ENCODE data around the gene ZNF117.
"Not testable (repeated sequence)": the region's sequence is repeated elsewhere in the genome, so short reads cannot be mapped to it uniquely, and the experiment has no call there.

ZNF117 gene

DNA sequence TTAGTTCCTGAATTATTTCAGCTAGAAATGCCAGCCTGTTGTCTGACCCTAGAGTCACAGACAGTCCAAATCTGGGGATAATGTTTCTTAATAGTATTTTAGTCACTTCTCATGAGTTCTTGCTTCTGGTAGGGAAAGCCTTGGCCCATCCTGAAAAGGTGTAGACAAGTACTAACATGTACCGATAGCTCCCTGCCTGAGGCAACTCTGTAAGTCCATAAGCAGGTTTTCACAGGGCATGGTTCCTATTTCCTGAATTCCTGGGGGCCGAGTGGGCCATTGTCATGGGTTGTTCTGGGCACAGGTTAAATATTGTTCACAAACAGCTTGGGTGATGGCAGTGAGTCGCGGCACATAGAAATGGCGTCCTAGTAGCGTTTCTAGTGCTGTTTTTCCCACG is 3.1 kb upstream of the ZNF117 start:
- no peak for DNase-seq

DNA sequence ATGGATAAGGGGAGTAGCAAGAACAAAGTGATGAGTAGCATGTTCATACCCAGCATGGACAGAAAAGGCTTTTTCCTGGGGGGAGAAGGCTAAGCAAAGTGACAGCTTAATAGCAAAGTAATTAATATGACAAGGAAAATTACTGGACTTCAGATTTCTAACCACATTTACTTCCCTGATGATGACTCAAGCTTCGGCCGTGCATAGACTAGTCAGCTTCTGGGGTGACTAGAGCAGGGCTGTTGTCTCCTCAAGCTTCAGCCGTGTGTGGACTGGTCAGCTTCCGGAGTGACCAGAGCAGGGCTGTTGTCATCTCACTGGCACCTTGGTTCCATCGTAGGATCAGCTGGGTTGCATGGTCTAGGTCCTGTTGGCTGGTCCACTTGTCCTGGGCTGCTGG is 2.1 kb upstream of the ZNF117 start:
- DNase-seq = no peak

DNA sequence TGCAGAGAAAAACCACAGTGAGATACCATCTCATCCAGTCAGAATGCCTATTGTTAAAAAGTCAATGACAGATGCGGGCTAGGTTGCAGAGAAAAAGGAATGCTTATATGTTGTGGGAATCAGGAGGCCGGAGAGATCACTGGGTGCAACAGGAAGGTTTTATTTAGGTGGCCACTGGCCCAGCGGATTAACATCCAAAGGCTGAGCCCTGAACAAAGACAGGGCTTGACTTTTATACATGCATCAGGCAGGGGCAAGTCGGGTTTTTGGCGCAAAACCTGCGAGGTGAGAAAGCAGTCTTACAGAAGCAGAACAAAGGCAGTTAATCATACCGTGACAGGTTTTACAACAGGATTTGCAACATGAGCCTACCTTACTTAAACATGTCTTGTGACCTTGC is 620 bp downstream of the ZNF117 start:
- DNase-seq = no peak

DNA sequence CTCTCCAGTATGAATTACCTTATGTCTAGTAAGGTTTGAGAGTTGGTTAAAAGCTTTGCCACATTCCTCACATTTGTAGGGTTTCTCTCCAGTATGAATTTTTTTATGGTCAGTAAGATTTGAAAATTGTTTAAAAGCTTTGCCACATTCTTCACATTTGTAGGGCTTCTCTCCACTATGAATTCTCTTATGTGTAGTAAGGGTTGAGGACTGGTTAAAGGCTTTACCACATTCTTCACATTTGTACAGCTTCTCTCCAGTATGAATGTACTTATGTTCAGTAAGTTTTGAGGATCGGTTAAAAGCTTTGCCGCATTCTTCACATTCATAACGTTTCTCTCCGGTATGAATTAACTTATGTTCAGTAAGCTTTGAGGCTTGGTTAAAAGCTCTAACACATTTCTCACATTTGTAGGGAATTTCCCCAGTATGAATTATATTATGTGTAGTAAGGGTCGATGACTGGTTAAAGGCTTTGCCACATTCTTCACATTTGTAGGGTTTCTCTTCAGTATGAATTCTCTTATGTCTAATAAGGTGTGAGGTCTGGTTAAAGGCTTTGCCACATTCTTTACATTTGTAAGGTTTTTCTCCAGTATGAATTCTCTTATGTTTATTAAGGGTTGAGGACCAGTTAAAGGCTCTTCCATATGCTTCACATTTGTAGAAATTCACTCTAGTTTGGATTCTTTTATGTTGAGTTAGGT is 12.2 kb downstream of the ZNF117 start:
- DNase-seq = no peak

DNA sequence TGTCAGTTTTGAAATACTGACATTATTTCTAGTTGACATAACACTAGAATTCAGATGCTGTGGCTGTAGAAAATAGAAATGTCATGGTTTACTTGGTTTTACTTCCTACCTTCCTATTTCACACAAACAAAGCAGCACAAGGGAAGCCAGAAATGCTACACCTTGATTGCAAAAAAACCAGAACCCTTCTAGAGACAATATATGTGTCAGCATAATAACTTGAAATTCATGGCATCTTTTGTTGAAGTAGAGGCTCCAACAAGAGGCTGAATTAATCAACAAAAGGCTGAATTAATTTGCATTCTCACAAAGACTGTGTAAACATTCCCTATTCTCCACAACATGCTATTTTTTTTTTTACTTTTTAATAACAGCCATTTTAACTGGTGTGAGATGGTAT is 25.2 kb downstream of the ZNF117 start:
- DNase-seq = no peak

DNA sequence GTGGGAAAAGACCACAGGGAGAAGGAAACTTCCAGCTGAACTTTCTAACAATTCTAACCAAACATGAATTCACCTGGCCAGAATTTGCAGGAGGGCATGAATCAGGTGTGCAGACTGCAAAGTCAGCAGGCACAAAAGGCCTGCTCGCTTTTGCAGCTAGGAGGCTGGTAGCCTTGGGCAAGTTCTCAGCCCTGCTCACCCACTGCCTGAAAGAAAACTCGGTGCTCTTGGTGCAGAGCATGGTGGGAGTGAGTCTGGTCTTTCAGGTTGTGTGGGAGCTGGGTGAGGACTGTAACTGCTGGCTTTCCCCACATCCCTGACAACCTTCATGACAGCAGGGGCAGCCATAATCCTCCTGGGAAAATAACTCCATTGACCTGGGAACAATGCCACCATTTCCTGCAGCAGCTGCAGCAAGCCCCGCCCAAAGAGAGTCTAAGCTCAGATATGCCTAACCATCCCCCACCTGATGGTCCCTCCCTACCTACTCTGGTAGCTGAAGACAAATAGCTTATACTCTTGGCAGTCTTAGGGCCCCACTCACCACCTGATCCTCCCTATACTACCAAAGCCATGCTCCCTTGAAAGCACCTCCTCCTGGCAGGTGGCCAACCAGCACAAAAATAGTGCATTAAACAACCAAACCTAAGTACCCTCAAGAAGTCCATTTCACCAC is 31.6 kb downstream of the ZNF117 start:
- DNase-seq = no peak

DNA sequence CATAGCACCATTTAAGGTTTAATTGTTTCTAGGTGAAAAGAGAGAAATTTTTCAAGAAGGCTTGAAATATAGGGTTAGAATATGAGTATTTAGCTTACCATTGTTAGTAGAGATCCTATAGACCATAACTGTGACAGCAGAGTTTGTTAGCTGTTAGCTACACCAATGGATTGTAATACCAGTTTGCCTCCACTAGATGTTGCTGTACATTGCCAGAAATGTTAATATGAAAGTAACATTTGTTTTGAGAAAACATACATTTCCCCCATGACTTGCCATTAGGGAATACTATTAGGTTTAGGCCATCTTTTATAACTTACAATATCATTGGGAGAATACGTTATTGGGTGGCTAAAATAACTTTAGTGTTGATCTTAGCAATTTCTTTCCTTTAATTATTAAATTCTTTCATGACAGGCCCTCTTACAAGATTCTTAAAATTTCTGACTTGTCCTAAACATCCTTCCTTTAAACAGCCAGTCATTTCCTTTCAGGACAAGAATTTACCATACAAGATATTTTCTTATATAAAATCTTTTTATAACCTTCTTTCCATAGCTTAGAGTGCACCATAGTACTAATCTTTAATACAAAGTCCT is 39.5 kb downstream of the ZNF117 start:
- no peak for DNase-seq

DNA sequence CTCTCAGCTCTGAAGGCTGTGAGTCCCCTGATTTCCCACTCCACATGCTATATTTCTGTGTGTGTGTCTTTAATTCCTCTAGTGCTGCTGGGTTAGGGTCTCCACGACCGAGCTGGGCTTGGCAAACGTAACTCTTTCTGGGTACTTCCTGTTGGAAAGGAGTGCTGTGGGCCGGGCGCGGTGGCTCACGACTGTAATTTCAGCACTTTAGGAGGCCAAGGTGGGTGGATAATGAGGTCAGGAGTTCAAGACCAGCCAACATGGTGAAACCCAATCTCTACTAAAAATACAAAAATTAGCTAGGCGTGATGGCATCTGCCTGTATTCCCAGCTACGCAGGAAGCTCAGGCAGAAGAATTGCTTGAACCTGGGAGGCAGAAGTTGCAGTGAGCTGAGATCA is 40.2 kb downstream of the ZNF117 start:
- DNase-seq = not testable (repeated sequence)

DNA sequence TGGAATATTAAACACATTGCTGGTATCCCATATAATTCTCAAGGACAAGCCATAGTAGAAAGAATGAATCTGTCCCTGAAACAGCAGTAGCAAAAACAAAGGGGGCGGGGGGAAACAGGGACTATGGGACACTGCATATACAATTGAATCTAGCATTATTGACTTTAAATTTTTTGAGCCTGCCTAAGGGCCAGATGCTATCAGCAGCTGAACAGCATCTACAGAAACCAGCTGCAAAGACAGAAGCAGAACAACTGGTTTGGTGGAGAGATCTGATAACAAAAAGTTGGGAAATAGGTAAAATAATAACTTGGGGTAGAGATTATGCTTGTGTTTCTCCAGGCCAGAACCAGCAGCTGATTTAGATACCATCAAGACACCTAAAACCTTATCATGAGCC is 42.1 kb downstream of the ZNF117 start:
- not testable (repeated sequence) for DNase-seq

DNA sequence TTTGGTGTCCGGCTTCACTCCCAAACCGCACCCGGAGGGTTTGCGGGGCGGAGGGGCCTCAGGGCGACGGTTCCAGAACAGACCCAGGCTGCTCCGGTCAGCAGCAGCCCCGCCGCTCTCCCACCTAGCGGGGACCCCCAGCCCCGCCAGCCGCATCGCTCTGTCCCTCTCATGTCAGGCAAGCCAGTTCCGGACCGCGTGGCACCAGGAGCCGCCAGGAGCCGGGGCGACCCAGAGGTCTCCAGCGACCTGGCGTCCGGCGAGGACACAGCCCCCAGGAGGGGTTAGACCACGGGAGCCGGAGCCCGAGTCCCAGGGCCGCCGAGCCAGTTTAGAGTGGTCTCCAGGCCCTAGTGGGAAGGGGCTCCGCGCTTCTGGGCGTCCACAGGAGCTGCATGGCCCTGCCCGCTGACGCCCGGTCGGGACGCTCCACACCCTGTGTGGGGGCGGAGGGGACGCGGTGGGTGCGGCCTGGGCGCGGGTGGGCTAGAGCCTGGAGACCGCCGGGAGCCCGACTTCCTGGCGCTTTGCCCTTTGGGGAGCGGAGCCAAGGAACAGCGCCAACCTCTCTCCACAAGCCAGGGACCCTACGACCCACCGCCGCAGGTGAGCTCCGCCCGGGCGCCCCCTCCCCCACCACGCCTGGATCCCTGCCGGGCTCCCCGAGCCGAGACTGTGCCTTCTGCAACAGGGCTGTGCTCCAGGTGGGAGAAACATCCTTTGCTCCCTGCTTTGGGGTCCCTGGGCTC is 43.4 kb downstream of the ZNF117 start:
- DNase-seq = no peak

DNA sequence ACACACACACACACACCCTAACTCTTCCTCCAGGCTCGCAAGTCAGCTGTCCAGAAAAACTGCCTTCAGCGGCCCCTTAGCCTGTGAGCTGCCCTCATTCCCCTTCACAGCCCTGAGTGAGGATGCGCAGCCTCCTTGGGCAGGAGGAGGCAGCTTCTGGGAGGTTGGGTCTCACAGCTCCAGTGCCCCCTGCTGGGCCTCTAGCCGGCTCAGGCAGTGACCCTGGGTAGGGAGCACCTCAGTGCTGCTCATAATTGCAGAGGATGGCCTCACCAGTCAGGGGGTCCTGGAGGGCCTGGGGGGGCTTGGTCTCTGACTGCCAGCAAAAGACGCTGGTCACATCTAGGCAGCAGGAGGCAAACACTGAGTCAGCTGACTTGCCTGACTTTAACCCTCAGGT is 44.1 kb downstream of the ZNF117 start:
- DNase-seq = peak; percentile 60

DNA sequence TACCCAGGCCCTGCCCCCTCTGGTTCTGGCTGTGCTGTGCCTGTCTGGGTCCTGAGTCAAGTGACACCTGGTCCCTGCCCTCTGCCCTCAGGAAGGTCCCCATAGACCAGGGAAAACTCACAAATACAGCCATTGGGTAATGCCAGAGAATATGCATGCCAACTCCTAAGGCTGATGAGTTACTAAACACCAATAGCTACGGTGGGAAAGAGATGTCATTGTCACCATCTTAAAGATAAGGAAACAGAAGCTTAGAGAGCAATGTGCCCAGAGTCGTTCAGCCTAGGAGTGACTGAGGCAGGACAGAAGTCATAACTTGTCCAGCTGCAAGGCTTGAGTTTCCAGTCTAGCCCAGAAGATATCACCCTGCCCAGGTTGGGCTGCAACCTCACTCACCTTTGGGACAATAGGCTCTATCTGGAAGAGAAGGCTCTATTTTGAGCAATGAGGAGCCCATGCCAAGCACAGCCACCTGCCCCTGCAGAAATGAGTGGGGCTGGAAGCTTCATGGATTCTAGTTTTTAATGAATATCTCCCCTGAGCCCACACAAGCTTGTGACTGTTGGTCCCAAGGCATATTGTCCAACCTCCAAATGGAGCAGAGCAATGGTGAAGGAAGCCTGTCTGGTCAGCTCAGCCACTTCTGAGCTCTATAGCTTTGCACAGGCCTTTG is 45.2 kb downstream of the ZNF117 start:
- no peak for DNase-seq

DNA sequence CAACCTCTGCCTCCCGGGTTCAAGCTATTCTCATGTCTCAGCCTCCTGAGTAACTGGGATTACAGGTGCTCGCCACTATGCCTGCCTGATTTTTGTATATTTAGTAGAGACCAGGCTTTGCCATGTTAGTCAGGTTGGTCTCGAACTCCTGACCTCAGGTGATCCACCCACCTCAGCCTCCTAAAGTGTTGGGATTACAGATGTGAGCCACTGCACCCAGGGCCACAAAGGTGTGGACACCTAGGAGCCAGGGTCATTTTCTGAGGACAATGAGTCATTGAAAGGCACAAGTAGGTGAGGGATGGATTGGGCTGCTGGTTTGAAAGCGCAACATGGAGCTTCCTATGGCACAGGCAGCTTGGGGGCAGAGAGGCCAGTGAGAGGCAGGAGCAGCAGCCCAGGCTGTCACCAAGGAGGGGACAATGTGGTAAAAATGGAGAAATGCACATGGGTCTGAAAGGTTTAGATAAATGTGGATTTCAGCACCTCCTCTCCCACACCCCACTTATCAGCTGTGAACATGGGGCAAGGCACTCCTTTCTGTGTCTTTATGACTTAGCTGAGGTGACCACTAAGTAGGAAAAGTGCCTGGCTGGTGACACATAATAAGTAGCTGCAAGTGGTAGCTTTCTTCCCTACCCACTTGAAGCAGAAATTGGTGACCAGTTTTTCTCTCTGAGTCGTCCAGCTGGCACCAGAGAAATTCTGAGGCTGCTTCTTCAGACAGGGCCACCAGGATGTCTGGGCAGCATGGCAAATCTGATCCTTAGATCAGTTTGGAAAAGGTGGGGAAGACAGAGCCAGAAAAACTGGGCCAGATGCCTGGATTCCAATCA is 46.0 kb downstream of the ZNF117 start:
- not testable (repeated sequence) for DNase-seq

DNA sequence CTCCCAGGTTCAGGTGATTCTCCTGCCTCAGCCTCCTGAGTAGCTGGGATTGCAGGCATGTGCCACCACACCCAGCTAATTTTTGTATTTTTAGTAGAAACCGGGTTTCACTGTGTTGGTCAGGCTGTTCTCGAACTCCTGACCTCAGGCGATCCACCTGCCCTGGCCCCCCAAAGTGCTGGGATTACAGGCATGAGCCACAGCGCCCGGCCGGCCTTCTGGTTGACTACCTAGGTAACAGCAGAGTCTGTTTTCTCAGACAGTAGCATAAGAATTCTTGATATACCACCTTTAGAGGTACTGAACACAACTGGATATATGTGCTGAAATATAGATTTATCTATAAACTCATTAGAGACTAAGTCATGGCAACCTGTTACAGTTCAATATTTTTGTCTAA is 50.8 kb downstream of the ZNF117 start:
- DNase-seq = not testable (repeated sequence)

DNA sequence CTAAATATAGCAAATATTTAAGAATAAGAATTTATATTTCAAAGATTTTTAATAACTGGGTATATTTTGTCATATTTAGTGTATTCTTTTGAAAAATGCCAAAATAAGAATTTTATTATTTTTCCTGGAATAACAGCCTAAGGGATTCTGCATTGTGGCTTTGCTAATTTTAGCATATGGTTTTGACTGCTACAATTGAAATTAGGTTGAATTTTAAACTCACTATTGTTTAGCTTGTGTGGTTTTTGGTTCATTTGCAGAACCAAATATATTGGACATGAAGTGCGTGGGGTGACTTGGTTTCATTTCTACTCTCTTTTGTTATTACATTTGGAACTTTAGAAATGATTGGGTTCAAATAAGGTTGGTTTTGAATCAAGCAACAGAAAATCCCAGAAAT is 52.3 kb downstream of the ZNF117 start:
- DNase-seq = no peak

DNA sequence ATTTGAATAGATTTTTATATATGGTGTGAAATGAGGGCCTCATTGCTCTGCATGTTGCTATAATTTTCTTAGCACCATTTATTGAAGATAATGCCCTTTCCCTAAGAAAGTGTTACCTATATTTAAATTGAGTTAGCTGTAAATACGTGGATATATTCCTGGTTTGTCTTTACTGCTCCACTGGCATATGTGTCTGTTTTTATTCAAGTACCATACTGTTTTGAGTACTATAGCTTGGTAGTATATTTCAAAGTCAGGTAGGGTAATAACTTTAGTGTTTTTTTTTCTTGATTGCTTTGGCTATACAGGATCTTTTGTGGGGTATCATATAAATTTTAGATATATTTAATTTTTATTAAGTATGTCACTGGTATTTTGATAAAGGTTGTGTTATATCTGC is 56.4 kb downstream of the ZNF117 start:
- no peak for DNase-seq

DNA sequence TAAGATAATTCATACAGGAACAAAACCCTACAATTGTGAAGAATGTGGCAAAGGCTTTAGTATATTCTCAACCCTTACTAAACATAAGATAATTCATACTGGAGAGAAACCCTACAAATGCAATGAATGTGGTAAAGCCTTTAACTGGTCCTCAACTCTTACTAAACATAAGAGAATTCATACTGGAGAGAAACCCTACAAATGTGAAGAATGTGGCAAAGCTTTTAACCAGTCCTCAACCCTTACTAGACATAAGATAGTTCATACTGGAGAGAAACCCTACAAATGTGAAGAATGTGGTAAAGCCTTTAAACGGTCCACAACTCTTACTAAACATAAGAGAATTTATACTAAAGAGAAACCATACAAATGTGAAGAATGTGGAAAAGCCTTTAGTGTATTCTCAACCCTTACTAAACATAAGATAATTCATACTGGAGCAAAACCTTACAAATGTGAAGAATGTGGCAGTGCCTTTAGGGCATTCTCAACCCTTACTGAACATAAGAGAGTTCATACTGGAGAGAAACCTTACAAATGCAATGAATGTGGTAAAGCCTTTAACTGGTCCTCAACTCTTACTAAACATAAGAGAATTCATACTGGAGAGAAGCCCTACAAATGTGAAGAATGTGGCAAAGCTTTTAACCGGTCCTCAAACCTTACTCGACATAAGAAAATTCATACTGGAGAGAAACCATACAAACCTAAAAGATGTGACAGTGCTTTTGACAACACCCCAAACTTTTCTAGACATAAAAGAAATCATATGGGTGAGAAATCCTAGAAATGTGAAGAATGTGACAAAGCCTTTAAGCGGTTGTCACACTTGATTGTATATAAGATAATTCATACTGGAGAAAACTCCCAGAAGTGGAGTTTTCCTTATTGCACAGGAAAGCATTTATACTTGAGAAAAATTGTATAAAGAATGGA is 62.3 kb downstream of the ZNF117 start:
- not testable (repeated sequence) for DNase-seq
